ENCODE measurements around the gene TASP1. TPM values are rescaled to one million over a fixed set of nuclear protein-coding genes. Genes with fewer than 3 reads are reported as not detected.

The TASP1 gene
- polyA plus RNA-seq, 1 donor (not counting 4 experiments of a cell fraction or from before 2014, with no cell fraction given) = 17.4 TPM

- Histone ChIP-seq H3K4me2 (ENCODE audit: control insufficient read depth, extremely low read depth, insufficient read depth, low read depth, low read length) (no peak overlapping the region), H3K27ac (ENCODE audit: control insufficient read depth, insufficient read depth, low read length) (no peak overlapping the region), H4K20me1 (ENCODE audit: control insufficient read depth, extremely low read depth, insufficient read depth, low read length) (no peaks in the 10 kb centered on the region), H3K79me2 (ENCODE audit: control insufficient read depth, insufficient read depth, low read length) (no peaks in the 10 kb centered on the region), H3K9ac (ENCODE audit: control insufficient read depth, extremely low read depth, insufficient read depth, low read length) (no peak overlapping the region), H2AFZ (ENCODE audit: control insufficient read depth, low read length) (no peak overlapping the region), H3K9me3 (ENCODE audit: control insufficient read depth, low read depth, low read length) (no peaks in the 10 kb centered on the region), H3K27me3 (ENCODE audit: control insufficient read depth, extremely low read depth, insufficient read depth, low read length) (no peaks in the 10 kb centered on the region), H3K9me1 (ENCODE audit: control insufficient read depth, extremely low read depth, insufficient read depth, low read length) (no peaks in the 10 kb centered on the region), H3K36me3 (ENCODE audit: control insufficient read depth in 2 of 2, extremely low read depth in 1 of 2, insufficient read depth in 2 of 2, low read length in 2 of 2) (no peaks in the 10 kb centered on the region), H3K4me3 (ENCODE audit: control insufficient read depth in 2 of 3, extremely low read depth in 1 of 3, insufficient read depth in 2 of 3, low read depth in 1 of 3, low read length in 3 of 3) (no peak overlapping the region), H3K4me1 (ENCODE audit: control insufficient read depth, extremely low read depth, insufficient read depth, low read length) (peaks cover 15% of the 10 kb centered on the region)
- FAIRE-seq = no peak
- no peak for TF ChIP-seq CTCF (optimal IDR thresholded peaks at IDR 0.05 in 1 of 3, IDR thresholded peaks at IDR 0.05 in 1 of 3, conservative IDR thresholded peaks at IDR 0.05 in 1 of 3; ENCODE audit: extremely low read depth in 1 of 3, insufficient read depth in 2 of 3, low read length in 3 of 3)
- no peak for TF ChIP-seq EZH2 (IDR thresholded peaks at IDR 0.05; ENCODE audit: low read length)
- dilution Hi-C loops (cut with MboI; ENCODE audit: extremely low pct_ligation_motif_present, low sequenced_read_pairs) = no loop called here
- no peak for DNase-seq (ENCODE audit: low read depth, low spot score)
Observed at GRCh38 chr20:13493143-13493542, 145.6 kb downstream of the TASP1 start.

DNA sequence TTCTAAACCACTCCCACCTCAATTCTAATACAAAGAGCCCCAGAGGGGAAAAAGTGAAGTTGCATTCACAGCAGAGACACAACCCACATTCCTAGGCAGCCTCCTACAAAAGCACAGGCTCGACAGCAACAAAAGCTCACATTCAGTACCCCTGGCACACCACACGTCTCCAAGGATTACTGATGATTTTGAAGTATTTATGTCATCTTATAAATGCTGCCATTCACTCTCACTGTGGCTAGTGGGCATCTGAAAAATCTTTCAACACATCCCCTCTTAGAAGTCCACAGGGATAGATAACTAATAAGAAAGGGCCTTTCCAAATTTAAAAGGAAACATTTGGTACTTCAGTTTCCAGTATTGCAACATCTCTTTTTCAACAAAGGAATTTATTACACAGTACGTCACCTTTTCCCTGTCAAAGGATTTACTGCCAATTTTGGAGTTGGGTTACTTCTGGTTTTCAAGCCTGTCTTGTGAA lies 146.7 kb downstream of the TASP1 start:
- H3K4me3 ChIP-seq (ENCODE audit: control insufficient read depth in 2 of 3, extremely low read depth in 1 of 3, insufficient read depth in 2 of 3, low read depth in 1 of 3, low read length in 3 of 3) = peak overlapping the region in 2 of 3 experiments; percentile 36 to 39
- H3K27me3 ChIP-seq (ENCODE audit: control insufficient read depth, extremely low read depth, insufficient read depth, low read length) = no peaks in the 10 kb centered on the region
- no peaks in the 10 kb centered on the region for H3K79me2 ChIP-seq (ENCODE audit: control insufficient read depth, insufficient read depth, low read length)
- peak overlapping the region; percentile 51 for H3K27ac ChIP-seq (ENCODE audit: control insufficient read depth, insufficient read depth, low read length)
- H3K9ac ChIP-seq (ENCODE audit: control insufficient read depth, extremely low read depth, insufficient read depth, low read length) = no peak overlapping the region
- H3K4me1 ChIP-seq (ENCODE audit: control insufficient read depth, extremely low read depth, insufficient read depth, low read length) = peaks cover 15% of the 10 kb centered on the region
- no peaks in the 10 kb centered on the region for H4K20me1 ChIP-seq (ENCODE audit: control insufficient read depth, extremely low read depth, insufficient read depth, low read length)
- H2AFZ ChIP-seq (ENCODE audit: control insufficient read depth, low read length) = peak overlapping the region; percentile 11
- FAIRE-seq (peak; percentile 71), DNase-seq (ENCODE audit: low read depth, low spot score) (peak; percentile 4)
- no peaks in the 10 kb centered on the region for H3K9me1 ChIP-seq (ENCODE audit: control insufficient read depth, extremely low read depth, insufficient read depth, low read length)
- H3K9me3 ChIP-seq (ENCODE audit: control insufficient read depth, low read depth, low read length) = no peaks in the 10 kb centered on the region
- dilution Hi-C loops (cut with MboI; ENCODE audit: extremely low pct_ligation_motif_present, low sequenced_read_pairs) = no loop called here
- H3K36me3 ChIP-seq (ENCODE audit: control insufficient read depth in 2 of 2, extremely low read depth in 1 of 2, insufficient read depth in 2 of 2, low read length in 2 of 2) = no peaks in the 10 kb centered on the region
- peak overlapping the region; percentile 88 for H3K4me2 ChIP-seq (ENCODE audit: control insufficient read depth, extremely low read depth, insufficient read depth, low read depth, low read length)
- TF ChIP-seq EZH2 (IDR thresholded peaks at IDR 0.05; ENCODE audit: low read length) (no peak), CTCF (optimal IDR thresholded peaks at IDR 0.05 in 1 of 3, IDR thresholded peaks at IDR 0.05 in 1 of 3, conservative IDR thresholded peaks at IDR 0.05 in 1 of 3; ENCODE audit: extremely low read depth in 1 of 3, insufficient read depth in 2 of 3, low read length in 3 of 3) (peak in 2 of 3 experiments; percentile 11 to 21)
